ENCODE measurements around the gene RBSN.

RBSN gene

DNA sequence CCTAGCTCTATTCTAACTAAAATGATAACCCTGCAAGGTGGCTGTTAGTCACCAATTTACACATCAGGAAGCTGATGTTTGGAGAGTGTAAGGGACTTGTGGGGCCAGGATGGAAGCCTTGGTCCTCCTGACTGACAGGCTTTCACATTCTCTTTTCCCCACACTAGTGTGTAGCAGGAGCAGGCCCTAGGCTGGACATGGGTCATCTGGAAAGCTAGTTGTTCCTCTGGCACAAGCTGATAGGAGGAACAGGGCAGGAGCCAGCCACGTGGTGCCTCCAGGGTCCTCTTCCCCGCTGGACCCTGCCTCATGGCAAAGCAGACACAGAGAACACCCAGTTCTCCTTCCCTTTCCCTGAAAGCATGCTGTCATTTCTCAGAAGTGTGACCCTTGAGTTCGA lies 18.1 kb upstream of the RBSN start:
- H3K4me3 ChIP-seq, result no peak overlapping the region
- H3K27ac ChIP-seq, result no peak overlapping the region
- DNase-seq (ENCODE audit: low read depth, low spot score), result no peak
- H3K9me3 ChIP-seq (ENCODE audit: low read depth, low read length), result no peaks in the 10 kb centered on the region
- TF ChIP-seq POLR2AphosphoS5 (IDR thresholded peaks at IDR 0.05; ENCODE audit: borderline replicate concordance, low read depth, low read length), result no peak
- H3K9ac ChIP-seq (ENCODE audit: insufficient read length), result no peak overlapping the region
- no peaks in the 10 kb centered on the region for H3K36me3 ChIP-seq (ENCODE audit: insufficient read depth, low read length)

- Histone ChIP-seq H3K27ac (no peak overlapping the region), H3K9me3 (ENCODE audit: low read depth, low read length) (no peaks in the 10 kb centered on the region), H3K36me3 (ENCODE audit: insufficient read depth, low read length) (no peaks in the 10 kb centered on the region), H3K4me3 (no peak overlapping the region), H3K9ac (ENCODE audit: insufficient read length) (no peak overlapping the region)
- DNase-seq (ENCODE audit: low read depth, low spot score), result no peak
- TF ChIP-seq FOXP2 (optimal IDR thresholded peaks at IDR 0.05; ENCODE audit: control extremely low read depth, extremely low read length, insufficient read depth), result no peak
- no peak for TF ChIP-seq POLR2AphosphoS5 (IDR thresholded peaks at IDR 0.05; ENCODE audit: borderline replicate concordance, low read depth, low read length)
- TF ChIP-seq EZH2 (IDR thresholded peaks at IDR 0.05), result no peak
Measured at GRCh38 chr3:15116032-15116669, 17.2 kb upstream of the RBSN start.

- no peaks in the 10 kb centered on the region for H3K36me3 ChIP-seq (ENCODE audit: insufficient read depth, low read length)
- no peak overlapping the region for H3K4me3 ChIP-seq
- no peak overlapping the region for H3K27ac ChIP-seq
- no peaks in the 10 kb centered on the region for H3K9me3 ChIP-seq (ENCODE audit: low read depth, low read length)
- no peak overlapping the region for H3K9ac ChIP-seq (ENCODE audit: insufficient read length)
- TF ChIP-seq POLR2AphosphoS5 (IDR thresholded peaks at IDR 0.05; ENCODE audit: borderline replicate concordance, low read depth, low read length), result no peak
- TF ChIP-seq FOXP2 (optimal IDR thresholded peaks at IDR 0.05; ENCODE audit: control extremely low read depth, extremely low read length, insufficient read depth), result no peak
- TF ChIP-seq EZH2 (IDR thresholded peaks at IDR 0.05), result no peak
- DNase-seq (ENCODE audit: low read depth, low spot score), result no peak
Measured at GRCh38 chr3:15114466-15115358, 15.8 kb upstream of the RBSN start.

GRCh38 chr3:15113884-15114283 lies 14.9 kb upstream of the RBSN start:
- TF ChIP-seq FOXP2 (optimal IDR thresholded peaks at IDR 0.05; ENCODE audit: control extremely low read depth, extremely low read length, insufficient read depth) (no peak), EZH2 (IDR thresholded peaks at IDR 0.05) (no peak), POLR2AphosphoS5 (IDR thresholded peaks at IDR 0.05; ENCODE audit: borderline replicate concordance, low read depth, low read length) (no peak)
- no peaks in the 10 kb centered on the region for H3K9me3 ChIP-seq (ENCODE audit: low read depth, low read length)
- H3K9ac ChIP-seq (ENCODE audit: insufficient read length), result no peak overlapping the region

GRCh38 chr3:15113471-15113870 lies 14.5 kb upstream of the RBSN start:
- no peak overlapping the region for H3K9ac ChIP-seq (ENCODE audit: insufficient read length)
- no peak for DNase-seq (ENCODE audit: low read depth, low spot score)

More at GRCh38 chr3:15113884-15114283, 14.9 kb upstream of the RBSN start:
- Histone ChIP-seq H3K27ac (no peak overlapping the region), H3K36me3 (ENCODE audit: insufficient read depth, low read length) (no peaks in the 10 kb centered on the region), H3K4me3 (no peak overlapping the region)
- DNase-seq (ENCODE audit: low read depth, low spot score), result no peak

DNA sequence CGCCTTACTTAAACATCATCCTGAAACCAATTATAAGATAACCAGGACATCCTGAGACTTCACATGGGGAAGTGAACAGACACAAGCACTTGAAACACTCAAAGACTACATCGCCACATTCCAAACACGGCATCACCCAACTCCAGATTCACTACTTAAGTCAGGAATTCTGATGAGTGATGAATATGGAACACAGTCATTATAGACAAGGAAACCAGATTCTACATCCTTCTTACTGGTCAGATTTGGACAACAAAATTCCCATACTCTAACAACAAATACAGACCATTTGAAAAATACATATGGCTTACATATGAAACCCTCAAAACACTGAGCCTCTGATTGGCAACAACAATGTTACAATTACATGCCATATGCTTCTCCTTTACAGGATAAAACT lies 13.1 kb upstream of the RBSN start:
- no peak overlapping the region for H3K4me3 ChIP-seq
- no peak for DNase-seq (ENCODE audit: low read depth, low spot score)
- TF ChIP-seq EZH2 (IDR thresholded peaks at IDR 0.05), result no peak
- no peak overlapping the region for H3K27ac ChIP-seq
- no peaks in the 10 kb centered on the region for H3K9me3 ChIP-seq (ENCODE audit: low read depth, low read length)
- no peak overlapping the region for H3K9ac ChIP-seq (ENCODE audit: insufficient read length)
- no peaks in the 10 kb centered on the region for H3K36me3 ChIP-seq (ENCODE audit: insufficient read depth, low read length)

More at GRCh38 chr3:15113471-15113870, 14.5 kb upstream of the RBSN start:
- H3K36me3 ChIP-seq (ENCODE audit: insufficient read depth, low read length), result no peaks in the 10 kb centered on the region
- no peak overlapping the region for H3K27ac ChIP-seq
- H3K9me3 ChIP-seq (ENCODE audit: low read depth, low read length), result no peaks in the 10 kb centered on the region
- H3K4me3 ChIP-seq, result no peak overlapping the region
- TF ChIP-seq POLR2AphosphoS5 (IDR thresholded peaks at IDR 0.05; ENCODE audit: borderline replicate concordance, low read depth, low read length) (no peak), FOXP2 (optimal IDR thresholded peaks at IDR 0.05; ENCODE audit: control extremely low read depth, extremely low read length, insufficient read depth) (no peak), EZH2 (IDR thresholded peaks at IDR 0.05) (no peak)

GRCh38 chr3:15110206-15110605 lies 11.3 kb upstream of the RBSN start:
- Histone ChIP-seq H3K27ac (no peak overlapping the region), H3K36me3 (ENCODE audit: insufficient read depth, low read length) (no peaks in the 10 kb centered on the region), H3K9me3 (ENCODE audit: low read depth, low read length) (no peaks in the 10 kb centered on the region), H3K9ac (ENCODE audit: insufficient read length) (no peak overlapping the region), H3K4me3 (no peak overlapping the region)
- DNase-seq (ENCODE audit: low read depth, low spot score), result no peak
- no peak for TF ChIP-seq FOXP2 (optimal IDR thresholded peaks at IDR 0.05; ENCODE audit: control extremely low read depth, extremely low read length, insufficient read depth)
- TF ChIP-seq EZH2 (IDR thresholded peaks at IDR 0.05), result no peak
- no peak for TF ChIP-seq POLR2AphosphoS5 (IDR thresholded peaks at IDR 0.05; ENCODE audit: borderline replicate concordance, low read depth, low read length)

DNA sequence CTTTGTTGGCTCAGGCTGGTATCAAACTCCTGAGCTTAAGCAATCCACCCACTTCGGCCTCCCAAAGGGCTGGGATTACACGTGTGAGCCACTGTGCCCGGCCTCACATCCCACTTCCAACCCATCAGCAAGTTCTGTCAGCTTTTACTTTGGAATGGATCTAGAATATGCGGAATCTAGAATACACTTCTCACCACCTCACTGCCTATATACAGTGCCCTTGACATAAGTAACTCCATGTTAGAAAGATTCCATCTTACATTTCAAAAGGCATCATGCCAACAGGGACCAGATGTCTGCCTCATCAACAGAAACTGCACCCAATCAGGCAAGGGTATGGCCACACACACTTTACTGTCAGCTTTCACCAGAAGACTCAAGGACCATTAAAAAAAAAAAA lies 9.9 kb upstream of the RBSN start:
- DNase-seq (ENCODE audit: low read depth, low spot score), result no peak
- H3K4me3 ChIP-seq, result no peak overlapping the region
- TF ChIP-seq EZH2 (IDR thresholded peaks at IDR 0.05) (no peak), POLR2AphosphoS5 (IDR thresholded peaks at IDR 0.05; ENCODE audit: borderline replicate concordance, low read depth, low read length) (no peak), FOXP2 (optimal IDR thresholded peaks at IDR 0.05; ENCODE audit: control extremely low read depth, extremely low read length, insufficient read depth) (no peak)

More for the DNA sequence above, 9.9 kb upstream of the RBSN start:
- Histone ChIP-seq H3K9ac (ENCODE audit: insufficient read length) (no peak overlapping the region), H3K9me3 (ENCODE audit: low read depth, low read length) (no peaks in the 10 kb centered on the region), H3K36me3 (ENCODE audit: insufficient read depth, low read length) (no peaks in the 10 kb centered on the region), H3K27ac (no peak overlapping the region)

All from SK-N-MC (cell line).